ENCODE data around the gene LPP. TPM values are rescaled to one million over a fixed set of nuclear protein-coding genes. Genes with fewer than 3 reads are reported as not detected.

Gene LPP
- total and polyA plus RNA-seq, 2 of the 4 experiments (the other 2 are of a cell fraction): 16.0 to 130 TPM

DNA sequence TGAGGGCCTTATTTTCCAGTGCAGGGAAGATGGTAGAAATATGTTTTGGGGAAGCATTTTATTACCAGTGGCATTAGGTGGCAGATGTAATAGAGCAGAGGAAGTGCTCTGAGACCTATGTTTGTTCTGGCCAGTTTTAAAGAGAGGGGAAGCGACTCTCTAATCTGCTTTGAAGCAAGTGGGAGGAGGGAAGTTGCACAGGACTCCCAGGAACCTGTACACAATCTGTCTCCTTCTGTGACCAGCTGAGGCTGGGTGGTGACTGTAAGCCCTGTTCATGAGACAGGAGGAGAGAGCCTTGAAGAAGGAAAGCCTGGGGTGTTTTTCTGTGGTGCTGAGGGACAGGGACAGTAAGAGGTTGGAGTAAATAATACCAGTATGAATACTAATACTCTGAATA is 60.5 kb downstream of the LPP start:
- Histone ChIP-seq H3K9me1 (ENCODE audit: insufficient read depth, low read length) (peaks cover 26% of the 10 kb centered on the region), H3K14ac (replicated peaks; ENCODE audit: low read depth, low read length) (peak overlapping the region; percentile 74), H4K91ac (ENCODE audit: insufficient read depth, low read depth, low read length) (peak overlapping the region; percentile 72), H3K18ac (ENCODE audit: low read depth, low read length) (peak overlapping the region; percentile 9), H3K27ac (ENCODE audit: insufficient read depth, low read length) (peak overlapping the region; percentile 38), H4K20me1 (ENCODE audit: insufficient read depth, low read length) (peaks cover 26% of the 10 kb centered on the region; the same call in 1 of the 2 replicates), H3K36me3 (ENCODE audit: control insufficient read depth, insufficient read depth, low read length) (peaks cover 16% of the 10 kb centered on the region), H2BK120ac (ENCODE audit: low read depth, low read length) (0 out of 2 replicates have a peak overlapping the region, but pooled peaks have one; percentile 41), H3K4me3 (ENCODE audit: insufficient read depth, low read depth, low read length) (no peak overlapping the region), H3K23ac (ENCODE audit: low read depth, low read length) (peak overlapping the region; percentile 63; the same call in 1 of the 2 replicates), H3K4ac (ENCODE audit: low read depth, low read length) (peak overlapping the region; percentile 75; the same call in 1 of the 2 replicates), H3K79me1 (ENCODE audit: low read depth in 1 of 2, low read length in 2 of 2) (peaks cover 34 to 86% of the 10 kb centered on the region in 2 experiments), H2BK15ac (ENCODE audit: low read depth, low read length) (peak overlapping the region; percentile 42; the same call in 1 of the 3 replicates), H3K4me1 (ENCODE audit: control insufficient read depth, insufficient read depth, low read length) (peaks cover 35% of the 10 kb centered on the region), H2AK5ac (ENCODE audit: low read depth, low read length) (peak overlapping the region; percentile 20; the same call in 1 of the 2 replicates), H4K5ac (ENCODE audit: low read depth, low read length) (0 out of 2 replicates have a peak overlapping the region, but pooled peaks have one; percentile 1), H3K4me2 (ENCODE audit: low read depth, low read length) (peak overlapping the region; percentile 18), H2AFZ (replicated peaks; ENCODE audit: low read length, poor library complexity) (no peak overlapping the region), H4K8ac (ENCODE audit: low read depth in 2 of 2, low read length in 2 of 2) (peak overlapping the region in 1 of 2 experiments; percentile 29; a peak in 1 of 4 replicates), H3K56ac (ENCODE audit: extremely low read depth, insufficient read depth, low read length) (no peak overlapping the region), H3K9ac (ENCODE audit: low read depth, low read length) (peak overlapping the region; percentile 8), H3K27me3 (ENCODE audit: control insufficient read depth, insufficient read depth, low read length) (no peaks in the 10 kb centered on the region), H3K9me3 (ENCODE audit: control insufficient read depth, insufficient read depth, low read length) (no peaks in the 10 kb centered on the region), H2BK20ac (ENCODE audit: low read depth, low read length) (peak overlapping the region; percentile 39; the same call in 1 of the 2 replicates), H2BK5ac (ENCODE audit: low read depth, low read length, poor library complexity, severe bottlenecking) (peak overlapping the region; percentile 47), H2AK9ac (replicated peaks; ENCODE audit: low read depth, low read length, poor library complexity) (peak overlapping the region; percentile 60)
- dilution Hi-C loops (cut with HindIII; ENCODE audit: low sequenced_read_pairs, unreplicated experiment): no loop called here
- WGBS, 2 experiments (ENCODE audit: extremely low coverage in 2 of 2, insufficient read length in 1 of 2): 100% methylated on average over 1 of the region's 1 CpG; no CpG with 5 or more reads in 1 of the 2 experiments
- in situ Hi-C loops (cut with MboI; ENCODE audit: low sequenced_read_pairs): no loop called here
- BruUV-seq (replicated peaks): no TSS peak
- CTCF ChIA-PET: no interaction called here
- ATAC-seq (ENCODE audit: low read depth): peak; percentile 2; the same call in 1 of the 2 replicates
- intact Hi-C loops (cut with micrococcal nuclease): no loop called here
- TF ChIP-seq RAD21 (IDR thresholded peaks at IDR 0.05; ENCODE audit: low read length) (no peak), CEBPB (IDR thresholded peaks at IDR 0.05; ENCODE audit: low read depth, low read length) (no peak), FOS (IDR thresholded peaks at IDR 0.05; ENCODE audit: low read depth, low read length) (no peak), CHD1 (IDR thresholded peaks at IDR 0.05; ENCODE audit: low read depth, low read length) (no peak), POLR2A (IDR thresholded peaks at IDR 0.05; ENCODE audit: low read depth, low read length) (no peak), BHLHE40 (IDR thresholded peaks at IDR 0.05; ENCODE audit: low read depth, low read length) (no peak), CTCF (conservative IDR thresholded peaks at IDR 0.05; ENCODE audit: low read depth, low read length) (no peak), MAZ (IDR thresholded peaks at IDR 0.05; ENCODE audit: borderline replicate concordance, low read depth, low read length) (no peak), MXI1 (IDR thresholded peaks at IDR 0.05; ENCODE audit: borderline replicate concordance, low read depth, low read length) (no peak), SMC3 (IDR thresholded peaks at IDR 0.05; ENCODE audit: low read depth, low read length) (no peak), NFE2L2 (IDR thresholded peaks at IDR 0.05; ENCODE audit: low read depth, low read length) (no peak), MAFK (IDR thresholded peaks at IDR 0.05; ENCODE audit: low read depth, low read length) (no peak), RCOR1 (IDR thresholded peaks at IDR 0.05; ENCODE audit: insufficient replicate concordance, low read length) (no peak), RFX5 (IDR thresholded peaks at IDR 0.05; ENCODE audit: low read depth, low read length) (no peak)
- TF ChIP-seq, protein P1, sequence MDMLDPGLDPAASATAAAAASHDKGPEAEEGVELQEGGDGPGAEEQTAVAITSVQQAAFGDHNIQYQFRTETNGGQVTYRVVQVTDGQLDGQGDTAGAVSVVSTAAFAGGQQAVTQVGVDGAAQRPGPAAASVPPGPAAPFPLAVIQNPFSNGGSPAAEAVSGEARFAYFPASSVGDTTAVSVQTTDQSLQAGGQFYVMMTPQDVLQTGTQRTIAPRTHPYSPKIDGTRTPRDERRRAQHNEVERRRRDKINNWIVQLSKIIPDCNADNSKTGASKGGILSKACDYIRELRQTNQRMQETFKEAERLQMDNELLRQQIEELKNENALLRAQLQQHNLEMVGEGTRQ (IDR thresholded peaks at IDR 0.05; ENCODE audit: low read depth, low read length): no peak
- TF ChIP-seq, protein P2, sequence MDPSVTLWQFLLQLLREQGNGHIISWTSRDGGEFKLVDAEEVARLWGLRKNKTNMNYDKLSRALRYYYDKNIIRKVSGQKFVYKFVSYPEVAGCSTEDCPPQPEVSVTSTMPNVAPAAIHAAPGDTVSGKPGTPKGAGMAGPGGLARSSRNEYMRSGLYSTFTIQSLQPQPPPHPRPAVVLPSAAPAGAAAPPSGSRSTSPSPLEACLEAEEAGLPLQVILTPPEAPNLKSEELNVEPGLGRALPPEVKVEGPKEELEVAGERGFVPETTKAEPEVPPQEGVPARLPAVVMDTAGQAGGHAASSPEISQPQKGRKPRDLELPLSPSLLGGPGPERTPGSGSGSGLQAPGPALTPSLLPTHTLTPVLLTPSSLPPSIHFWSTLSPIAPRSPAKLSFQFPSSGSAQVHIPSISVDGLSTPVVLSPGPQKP (IDR thresholded peaks at IDR 0.05; ENCODE audit: borderline replicate concordance, low read depth, low read length): no peak
- no peak for DNase-seq
- POLR2A ChIA-PET (ENCODE audit: unreplicated experiment): interaction anchor here (0.6 kb wide), 1 partner anchor 51 kb away, joined by 3 read pairs; no protein-coding TSS in a partner anchor
